Mesothelial cell of epicardium (in vitro differentiated cells): ENCODE data around the gene UBR4. TPM values are rescaled to one million over a fixed set of nuclear protein-coding genes. Genes with fewer than 3 reads are reported as not detected.

Source experiments
- DNase-seq, 2 experiments: peaks; one replicate each; pipeline ENCODE4 v3.0.0; 2021; ENCODE audit warnings: low spot score in 2 of 2; ENCODE audit not compliant: unreplicated experiment in 2 of 2
- H3K27ac Mint-ChIP-seq: 2 replicates; pipeline ENCODE4 v1.8.0; 2021; ENCODE audit warnings: mixed read lengths
- H3K27me3 Mint-ChIP-seq: 2 replicates; pipeline ENCODE4 v1.8.0; 2021; ENCODE audit warnings: low read depth, mixed read lengths
- H3K36me3 Mint-ChIP-seq: 2 replicates; pipeline ENCODE4 v1.8.0; 2021; ENCODE audit warnings: mixed read lengths
- H3K4me1 Mint-ChIP-seq: 2 replicates; pipeline ENCODE4 v1.8.0; 2021; ENCODE audit warnings: mixed read lengths
- H3K4me3 Mint-ChIP-seq: 2 replicates; pipeline ENCODE4 v1.8.0; 2021; ENCODE audit warnings: mild to moderate bottlenecking, moderate library complexity, mixed read lengths
- H3K9me3 Mint-ChIP-seq: 2 replicates; pipeline ENCODE4 v1.8.0; 2021; ENCODE audit warnings: mixed read lengths
- CTCF ChIP-seq: fragments of 200-600 bp; sonication (generic); IDR thresholded peaks from one replicate; pipeline ENCODE4 v1.5.0; 2021; ENCODE audit warnings: antibody characterized with exemption; ENCODE audit not compliant: unreplicated experiment
- total RNA-seq: library from RNA; stranded (reverse); gene quantifications from 3 replicates; pipeline ENCODE4 v1.2.1, GENCODE V29; 2021

The UBR4 gene
- total RNA-seq, 1 donor from 2014 or later, result 222 TPM

- H3K27me3 Mint-ChIP-seq, result peaks cover 32% of the 10 kb centered on the region
- no peak overlapping the region for H3K27ac Mint-ChIP-seq
Measured at GRCh38 chr1:19055701-19056100, 154.4 kb downstream of the UBR4 start.

GRCh38 chr1:19055001-19055400 lies 155.1 kb downstream of the UBR4 start:
- H3K4me3 Mint-ChIP-seq, result no peak overlapping the region
- no peak overlapping the region for H3K27ac Mint-ChIP-seq
- peaks cover 32% of the 10 kb centered on the region for H3K27me3 Mint-ChIP-seq
- no peak for DNase-seq
- H3K4me1 Mint-ChIP-seq, result no peaks in the 10 kb centered on the region
- H3K9me3 Mint-ChIP-seq, result no peaks in the 10 kb centered on the region
- no peak for TF ChIP-seq CTCF
- no peaks in the 10 kb centered on the region for H3K36me3 Mint-ChIP-seq

More at GRCh38 chr1:19055701-19056100, 154.4 kb downstream of the UBR4 start:
- no peak for DNase-seq
- no peaks in the 10 kb centered on the region for H3K36me3 Mint-ChIP-seq
- H3K4me3 Mint-ChIP-seq, result no peak overlapping the region
- TF ChIP-seq CTCF, result no peak
- H3K9me3 Mint-ChIP-seq, result no peaks in the 10 kb centered on the region
- no peaks in the 10 kb centered on the region for H3K4me1 Mint-ChIP-seq

GRCh38 chr1:19054216-19054615 lies 155.8 kb downstream of the UBR4 start:
- TF ChIP-seq CTCF, result no peak
- no peak overlapping the region for H3K27ac Mint-ChIP-seq
- H3K9me3 Mint-ChIP-seq, result no peaks in the 10 kb centered on the region
- no peaks in the 10 kb centered on the region for H3K4me1 Mint-ChIP-seq
- no peaks in the 10 kb centered on the region for H3K36me3 Mint-ChIP-seq
- DNase-seq, result no peak
- peaks cover 32% of the 10 kb centered on the region for H3K27me3 Mint-ChIP-seq
- no peak overlapping the region for H3K4me3 Mint-ChIP-seq

GRCh38 chr1:19053486-19053885 lies 156.6 kb downstream of the UBR4 start:
- no peaks in the 10 kb centered on the region for H3K9me3 Mint-ChIP-seq
- peaks cover 28% of the 10 kb centered on the region for H3K27me3 Mint-ChIP-seq
- no peak overlapping the region for H3K4me3 Mint-ChIP-seq
- DNase-seq, result no peak
- H3K27ac Mint-ChIP-seq, result no peak overlapping the region
- no peak for TF ChIP-seq CTCF
- no peaks in the 10 kb centered on the region for H3K4me1 Mint-ChIP-seq
- no peaks in the 10 kb centered on the region for H3K36me3 Mint-ChIP-seq

- Mint-ChIP-seq H3K27me3 (peaks cover 16% of the 10 kb centered on the region), H3K9me3 (no peaks in the 10 kb centered on the region), H3K4me1 (no peaks in the 10 kb centered on the region), H3K4me3 (no peak overlapping the region), H3K27ac (no peak overlapping the region), H3K36me3 (no peaks in the 10 kb centered on the region)
- no peak for TF ChIP-seq CTCF
- DNase-seq, result no peak
Measured at GRCh38 chr1:19049798-19050197, 160.3 kb downstream of the UBR4 start.
